ENCODE data around the gene FAM131B.

GRCh38 chr7:143369678-143370651 is 7.5 kb upstream of the FAM131B start:
- TF ChIP-seq ZNF274 (IDR thresholded peaks at IDR 0.05; ENCODE audit: low read depth, low read length) (no peak), SUZ12 (IDR thresholded peaks at IDR 0.05; ENCODE audit: extremely low read depth, insufficient read depth, insufficient read length) (no peak), YY1 (IDR thresholded peaks at IDR 0.05; ENCODE audit: insufficient read depth, insufficient read length) (no peak)
